Measurements from ENCODE around the gene ASB16. TPM values are rescaled to one million over a fixed set of nuclear protein-coding genes. Genes with fewer than 3 reads are reported as not detected.

ASB16 gene
- total and polyA plus RNA-seq, 10 of the 15 experiments (the other 5 are each of a cell fraction or from before 2014, with no cell fraction given): 0.07 to 1.1 (median 0.44) TPM; not detected in 5

- no peak for TF ChIP-seq ZNF384 (IDR thresholded peaks at IDR 0.05; ENCODE audit: borderline replicate concordance, low read depth, low read length)
- TF ChIP-seq RAD51 (IDR thresholded peaks at IDR 0.05): peak; percentile 83
- no peak for TF ChIP-seq STAT3 (IDR thresholded peaks at IDR 0.05; ENCODE audit: low read depth, low read length)
- TF ChIP-seq SMARCA5 (IDR thresholded peaks at IDR 0.05): no peak
- no peak for TF ChIP-seq NRF1 (conservative IDR thresholded peaks at IDR 0.05; ENCODE audit: low read depth, low read length)
- TF ChIP-seq RBBP5 (conservative IDR thresholded peaks at IDR 0.05): no peak
- no peak for TF ChIP-seq SREBF1 (IDR thresholded peaks at IDR 0.05; ENCODE audit: low read length)
- TF ChIP-seq SREBF2 (IDR thresholded peaks at IDR 0.05; ENCODE audit: low read length): no peak
- TF ChIP-seq IRF3 (IDR thresholded peaks at IDR 0.05): 0 out of 2 replicates have a peak, but pooled peaks have one; percentile 19
- TF ChIP-seq ZBTB11 (CRISPR knock-in tag; IDR thresholded peaks at IDR 0.05): no peak
- TF ChIP-seq TCF7 (IDR thresholded peaks at IDR 0.05; ENCODE audit: borderline replicate concordance): no peak
- no peak for TF ChIP-seq HDAC2 (IDR thresholded peaks at IDR 0.05)
- TF ChIP-seq RCOR1 (conservative IDR thresholded peaks at IDR 0.05; ENCODE audit: low read depth, low read length): 0 out of 2 replicates have a peak, but pooled peaks have one; percentile 17
- TF ChIP-seq NBN (IDR thresholded peaks at IDR 0.05): peak; percentile 95
- peak; percentile 58 for TF ChIP-seq ATF7 (IDR thresholded peaks at IDR 0.05; ENCODE audit: low read depth)
- peak; percentile 19 for TF ChIP-seq GATAD2B (conservative IDR thresholded peaks at IDR 0.05; ENCODE audit: low read depth)
- TF ChIP-seq BHLHE40 (IDR thresholded peaks at IDR 0.05; ENCODE audit: borderline replicate concordance in 1 of 2, low read depth in 2 of 2, low read length in 1 of 2): peak; percentile 49 to 94
- no peak for TF ChIP-seq SUPT20H (IDR thresholded peaks at IDR 0.05; ENCODE audit: borderline replicate concordance, control insufficient read depth, low read depth, low read length)
- TF ChIP-seq, protein P1, sequence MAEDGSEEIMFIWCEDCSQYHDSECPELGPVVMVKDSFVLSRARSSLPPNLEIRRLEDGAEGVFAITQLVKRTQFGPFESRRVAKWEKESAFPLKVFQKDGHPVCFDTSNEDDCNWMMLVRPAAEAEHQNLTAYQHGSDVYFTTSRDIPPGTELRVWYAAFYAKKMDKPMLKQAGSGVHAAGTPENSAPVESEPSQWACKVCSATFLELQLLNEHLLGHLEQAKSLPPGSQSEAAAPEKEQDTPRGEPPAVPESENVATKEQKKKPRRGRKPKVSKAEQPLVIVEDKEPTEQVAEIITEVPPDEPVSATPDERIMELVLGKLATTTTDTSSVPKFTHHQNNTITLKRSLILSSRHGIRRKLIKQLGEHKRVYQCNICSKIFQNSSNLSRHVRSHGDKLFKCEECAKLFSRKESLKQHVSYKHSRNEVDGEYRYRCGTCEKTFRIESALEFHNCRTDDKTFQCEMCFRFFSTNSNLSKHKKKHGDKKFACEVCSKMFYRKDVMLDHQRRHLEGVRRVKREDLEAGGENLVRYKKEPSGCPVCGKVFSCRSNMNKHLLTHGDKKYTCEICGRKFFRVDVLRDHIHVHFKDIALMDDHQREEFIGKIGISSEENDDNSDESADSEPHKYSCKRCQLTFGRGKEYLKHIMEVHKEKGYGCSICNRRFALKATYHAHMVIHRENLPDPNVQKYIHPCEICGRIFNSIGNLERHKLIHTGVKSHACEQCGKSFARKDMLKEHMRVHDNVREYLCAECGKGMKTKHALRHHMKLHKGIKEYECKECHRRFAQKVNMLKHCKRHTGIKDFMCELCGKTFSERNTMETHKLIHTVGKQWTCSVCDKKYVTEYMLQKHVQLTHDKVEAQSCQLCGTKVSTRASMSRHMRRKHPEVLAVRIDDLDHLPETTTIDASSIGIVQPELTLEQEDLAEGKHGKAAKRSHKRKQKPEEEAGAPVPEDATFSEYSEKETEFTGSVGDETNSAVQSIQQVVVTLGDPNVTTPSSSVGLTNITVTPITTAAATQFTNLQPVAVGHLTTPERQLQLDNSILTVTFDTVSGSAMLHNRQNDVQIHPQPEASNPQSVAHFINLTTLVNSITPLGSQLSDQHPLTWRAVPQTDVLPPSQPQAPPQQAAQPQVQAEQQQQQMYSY (CRISPR knock-in tag; IDR thresholded peaks at IDR 0.05): no peak
- TF ChIP-seq ZNF217 (IDR thresholded peaks at IDR 0.05): peak; percentile 34; the same call in 1 of the 2 replicates
- no peak for TF ChIP-seq FOXK2 (IDR thresholded peaks at IDR 0.05)
- no peak for TF ChIP-seq ZNF622 (IDR thresholded peaks at IDR 0.05)
- no peak; the same call in 1 of the 2 replicates for TF ChIP-seq SMC3 (IDR thresholded peaks at IDR 0.05; ENCODE audit: borderline replicate concordance, low read length)
- no peak for TF ChIP-seq KAT2A (conservative IDR thresholded peaks at IDR 0.05; ENCODE audit: control insufficient read depth, low read depth, low read length)
- TF ChIP-seq NR2F1 (conservative IDR thresholded peaks at IDR 0.05): peak; percentile 47
These were observed 47.0 kb upstream of the ASB16 start, which contains the start of gene HDAC5 (continued) for GRCh38 chr17:44123356-44124117.
